Measurements from ENCODE around the gene RAB40AL.

DNA sequence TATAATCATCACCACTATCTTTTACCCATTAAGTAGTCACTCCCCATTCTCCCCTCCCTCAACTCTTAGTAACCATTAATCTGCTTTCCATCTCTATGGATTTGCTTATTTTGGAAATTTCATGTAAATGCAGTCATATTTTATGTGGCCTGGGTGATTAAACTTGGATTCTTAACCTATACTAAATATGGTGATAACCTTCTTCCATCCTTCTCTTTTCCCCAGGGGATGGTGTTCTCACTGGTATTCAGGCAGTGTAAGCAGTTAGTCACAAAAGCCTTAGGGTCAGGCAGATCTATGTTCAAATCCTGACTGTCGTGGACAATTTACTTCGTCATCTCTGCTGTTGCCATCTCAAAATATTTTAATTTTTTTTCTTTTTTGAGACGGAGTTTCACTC, 29.6 kb downstream of the RAB40AL start:
- TF ChIP-seq, protein P1, sequence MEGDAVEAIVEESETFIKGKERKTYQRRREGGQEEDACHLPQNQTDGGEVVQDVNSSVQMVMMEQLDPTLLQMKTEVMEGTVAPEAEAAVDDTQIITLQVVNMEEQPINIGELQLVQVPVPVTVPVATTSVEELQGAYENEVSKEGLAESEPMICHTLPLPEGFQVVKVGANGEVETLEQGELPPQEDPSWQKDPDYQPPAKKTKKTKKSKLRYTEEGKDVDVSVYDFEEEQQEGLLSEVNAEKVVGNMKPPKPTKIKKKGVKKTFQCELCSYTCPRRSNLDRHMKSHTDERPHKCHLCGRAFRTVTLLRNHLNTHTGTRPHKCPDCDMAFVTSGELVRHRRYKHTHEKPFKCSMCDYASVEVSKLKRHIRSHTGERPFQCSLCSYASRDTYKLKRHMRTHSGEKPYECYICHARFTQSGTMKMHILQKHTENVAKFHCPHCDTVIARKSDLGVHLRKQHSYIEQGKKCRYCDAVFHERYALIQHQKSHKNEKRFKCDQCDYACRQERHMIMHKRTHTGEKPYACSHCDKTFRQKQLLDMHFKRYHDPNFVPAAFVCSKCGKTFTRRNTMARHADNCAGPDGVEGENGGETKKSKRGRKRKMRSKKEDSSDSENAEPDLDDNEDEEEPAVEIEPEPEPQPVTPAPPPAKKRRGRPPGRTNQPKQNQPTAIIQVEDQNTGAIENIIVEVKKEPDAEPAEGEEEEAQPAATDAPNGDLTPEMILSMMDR (IDR thresholded peaks at IDR 0.05), result no peak
- TF ChIP-seq, protein P2, sequence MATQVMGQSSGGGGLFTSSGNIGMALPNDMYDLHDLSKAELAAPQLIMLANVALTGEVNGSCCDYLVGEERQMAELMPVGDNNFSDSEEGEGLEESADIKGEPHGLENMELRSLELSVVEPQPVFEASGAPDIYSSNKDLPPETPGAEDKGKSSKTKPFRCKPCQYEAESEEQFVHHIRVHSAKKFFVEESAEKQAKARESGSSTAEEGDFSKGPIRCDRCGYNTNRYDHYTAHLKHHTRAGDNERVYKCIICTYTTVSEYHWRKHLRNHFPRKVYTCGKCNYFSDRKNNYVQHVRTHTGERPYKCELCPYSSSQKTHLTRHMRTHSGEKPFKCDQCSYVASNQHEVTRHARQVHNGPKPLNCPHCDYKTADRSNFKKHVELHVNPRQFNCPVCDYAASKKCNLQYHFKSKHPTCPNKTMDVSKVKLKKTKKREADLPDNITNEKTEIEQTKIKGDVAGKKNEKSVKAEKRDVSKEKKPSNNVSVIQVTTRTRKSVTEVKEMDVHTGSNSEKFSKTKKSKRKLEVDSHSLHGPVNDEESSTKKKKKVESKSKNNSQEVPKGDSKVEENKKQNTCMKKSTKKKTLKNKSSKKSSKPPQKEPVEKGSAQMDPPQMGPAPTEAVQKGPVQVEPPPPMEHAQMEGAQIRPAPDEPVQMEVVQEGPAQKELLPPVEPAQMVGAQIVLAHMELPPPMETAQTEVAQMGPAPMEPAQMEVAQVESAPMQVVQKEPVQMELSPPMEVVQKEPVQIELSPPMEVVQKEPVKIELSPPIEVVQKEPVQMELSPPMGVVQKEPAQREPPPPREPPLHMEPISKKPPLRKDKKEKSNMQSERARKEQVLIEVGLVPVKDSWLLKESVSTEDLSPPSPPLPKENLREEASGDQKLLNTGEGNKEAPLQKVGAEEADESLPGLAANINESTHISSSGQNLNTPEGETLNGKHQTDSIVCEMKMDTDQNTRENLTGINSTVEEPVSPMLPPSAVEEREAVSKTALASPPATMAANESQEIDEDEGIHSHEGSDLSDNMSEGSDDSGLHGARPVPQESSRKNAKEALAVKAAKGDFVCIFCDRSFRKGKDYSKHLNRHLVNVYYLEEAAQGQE (IDR thresholded peaks at IDR 0.05), result no peak
- TF ChIP-seq SREBF2 (IDR thresholded peaks at IDR 0.05), result no peak
- TF ChIP-seq ZSCAN20 (CRISPR knock-in tag; IDR thresholded peaks at IDR 0.05), result no peak
- TF ChIP-seq POLR2A (IDR thresholded peaks at IDR 0.05; ENCODE audit: low read length), result no peak
- no peak for TF ChIP-seq ESRRA (IDR thresholded peaks at IDR 0.05; ENCODE audit: borderline replicate concordance, low read length)
- no peak for TF ChIP-seq RCOR1 (IDR thresholded peaks at IDR 0.05; ENCODE audit: low read depth, low read length)
- TF ChIP-seq NR3C1 (IDR thresholded peaks at IDR 0.05), result no peak
- TF ChIP-seq, protein P3, sequence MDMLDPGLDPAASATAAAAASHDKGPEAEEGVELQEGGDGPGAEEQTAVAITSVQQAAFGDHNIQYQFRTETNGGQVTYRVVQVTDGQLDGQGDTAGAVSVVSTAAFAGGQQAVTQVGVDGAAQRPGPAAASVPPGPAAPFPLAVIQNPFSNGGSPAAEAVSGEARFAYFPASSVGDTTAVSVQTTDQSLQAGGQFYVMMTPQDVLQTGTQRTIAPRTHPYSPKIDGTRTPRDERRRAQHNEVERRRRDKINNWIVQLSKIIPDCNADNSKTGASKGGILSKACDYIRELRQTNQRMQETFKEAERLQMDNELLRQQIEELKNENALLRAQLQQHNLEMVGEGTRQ (IDR thresholded peaks at IDR 0.05), result no peak
- no peak for TF ChIP-seq SMC3 (IDR thresholded peaks at IDR 0.05)
- no peak for TF ChIP-seq JUNB (IDR thresholded peaks at IDR 0.05)
- no peak for TF ChIP-seq POLR2AphosphoS2 (conservative IDR thresholded peaks at IDR 0.05; ENCODE audit: low read length)
